HG03558 (cell line): ENCODE results near the gene CPZ.

Experiments used
- ATAC-seq: cut with Tn5 transposase; IDR thresholded peaks from one replicate; pipeline ENCODE4 v1.9.1; 2021; ENCODE audit warnings: moderate number of reproducible peaks; ENCODE audit not compliant: unreplicated experiment; ENCODE audit errors: extremely low read depth

The CPZ gene

DNA sequence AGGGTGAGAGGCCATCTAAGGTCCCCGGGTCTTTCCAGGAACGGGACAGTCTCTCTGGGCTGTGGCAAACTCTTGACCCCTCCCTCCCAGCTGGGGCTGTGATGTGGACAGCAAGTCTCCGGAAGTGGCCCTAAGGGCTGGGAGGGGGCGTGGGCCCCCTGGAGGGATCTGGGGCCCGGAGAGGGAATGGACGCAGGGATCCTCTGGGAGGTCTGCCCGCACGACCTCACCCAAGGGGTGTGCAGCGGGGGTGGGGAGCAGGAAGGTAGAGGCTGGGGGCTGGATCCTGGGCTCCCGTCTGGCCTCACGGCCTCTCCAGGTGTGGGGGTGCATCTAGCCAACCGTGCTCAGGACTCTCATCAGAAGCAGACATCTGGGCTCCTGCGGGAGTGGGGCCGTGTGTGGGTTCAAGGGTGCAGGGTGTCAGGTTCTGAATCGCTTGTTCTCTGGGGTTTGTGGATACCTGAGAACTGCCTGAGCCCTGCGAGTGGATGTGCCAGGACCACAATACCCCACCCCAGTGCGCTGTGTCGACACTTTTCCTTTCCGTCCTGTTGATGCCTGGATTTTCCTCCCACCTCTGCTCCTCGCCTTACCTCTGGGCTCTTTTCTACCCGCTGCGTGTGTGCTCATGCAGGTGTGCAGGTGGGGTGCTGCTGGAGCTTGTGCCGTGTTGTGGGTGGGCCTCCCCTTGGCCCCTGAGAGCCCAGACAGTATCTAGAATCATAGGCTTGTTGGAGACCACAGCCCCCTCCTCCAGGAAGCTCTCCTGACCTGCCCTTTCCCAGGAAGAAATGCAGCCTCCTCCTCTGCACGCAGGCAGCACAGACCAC, 915 bp downstream of the CPZ start:
- no peak for ATAC-seq

- no peak for ATAC-seq
Measured at GRCh38 chr4:8594097-8595038, 1.8 kb downstream of the CPZ start.

GRCh38 chr4:8595237-8596087, 2.9 kb downstream of the CPZ start:
- no peak for ATAC-seq

DNA sequence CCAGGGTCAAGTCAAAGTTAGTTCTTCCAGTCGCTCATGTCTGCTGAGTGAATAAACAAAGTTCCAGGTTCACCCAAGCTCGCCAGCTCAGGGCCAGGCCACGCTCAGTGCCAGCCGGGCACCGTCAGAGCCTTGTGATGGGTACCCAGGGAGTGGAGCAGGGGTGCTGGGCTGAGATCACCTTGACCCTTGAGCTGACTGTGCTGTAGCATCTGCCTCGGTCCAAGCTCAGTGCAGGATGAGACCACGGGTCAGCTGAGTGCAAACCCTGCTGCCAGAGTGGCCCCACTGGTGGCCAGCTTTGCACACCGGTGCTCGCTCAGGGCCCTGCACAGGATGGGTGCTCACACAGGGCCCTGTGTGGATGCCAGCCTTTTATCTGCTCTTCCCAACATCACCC, 4.3 kb downstream of the CPZ start:
- no peak for ATAC-seq

DNA sequence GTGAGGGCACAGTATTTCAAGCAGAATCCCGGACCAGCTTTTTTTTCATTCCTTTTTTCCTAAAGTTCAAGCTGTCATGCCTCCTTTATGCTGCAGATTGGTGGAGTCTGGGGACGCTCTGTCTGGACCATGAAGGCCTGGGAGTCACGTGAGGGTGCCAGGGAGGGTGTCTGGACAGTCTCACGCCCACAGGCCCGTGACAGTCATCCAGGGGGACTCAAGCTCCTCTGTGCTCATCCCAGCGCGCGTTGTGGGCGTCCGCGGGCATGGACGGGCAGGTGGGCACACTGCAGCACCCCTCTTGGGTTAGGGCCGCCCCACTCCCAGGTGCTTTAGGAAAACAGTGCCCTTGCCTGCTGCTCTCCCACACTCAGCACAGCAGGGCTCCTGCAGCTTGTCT, 4.8 kb downstream of the CPZ start:
- no peak for ATAC-seq

DNA sequence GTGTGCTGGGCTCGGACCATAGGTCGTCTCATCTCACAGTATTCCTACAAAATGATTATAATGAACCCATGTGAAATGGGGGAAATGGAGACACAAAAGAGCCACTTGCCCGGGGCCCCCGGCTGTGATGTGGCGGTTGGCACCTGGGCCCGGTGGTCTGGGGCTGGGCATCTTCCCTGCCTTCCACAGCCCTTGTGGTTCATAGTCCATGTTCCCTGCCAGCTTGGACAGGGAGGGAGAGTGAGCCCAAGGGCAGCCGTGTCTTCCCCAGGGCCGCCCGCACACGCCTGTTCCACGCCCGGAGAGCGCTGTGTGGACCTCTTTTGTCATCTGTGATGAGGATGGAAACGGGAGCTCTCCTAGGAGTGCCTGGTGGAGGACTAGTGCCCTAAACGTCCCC, 5.2 kb downstream of the CPZ start:
- no peak for ATAC-seq

DNA sequence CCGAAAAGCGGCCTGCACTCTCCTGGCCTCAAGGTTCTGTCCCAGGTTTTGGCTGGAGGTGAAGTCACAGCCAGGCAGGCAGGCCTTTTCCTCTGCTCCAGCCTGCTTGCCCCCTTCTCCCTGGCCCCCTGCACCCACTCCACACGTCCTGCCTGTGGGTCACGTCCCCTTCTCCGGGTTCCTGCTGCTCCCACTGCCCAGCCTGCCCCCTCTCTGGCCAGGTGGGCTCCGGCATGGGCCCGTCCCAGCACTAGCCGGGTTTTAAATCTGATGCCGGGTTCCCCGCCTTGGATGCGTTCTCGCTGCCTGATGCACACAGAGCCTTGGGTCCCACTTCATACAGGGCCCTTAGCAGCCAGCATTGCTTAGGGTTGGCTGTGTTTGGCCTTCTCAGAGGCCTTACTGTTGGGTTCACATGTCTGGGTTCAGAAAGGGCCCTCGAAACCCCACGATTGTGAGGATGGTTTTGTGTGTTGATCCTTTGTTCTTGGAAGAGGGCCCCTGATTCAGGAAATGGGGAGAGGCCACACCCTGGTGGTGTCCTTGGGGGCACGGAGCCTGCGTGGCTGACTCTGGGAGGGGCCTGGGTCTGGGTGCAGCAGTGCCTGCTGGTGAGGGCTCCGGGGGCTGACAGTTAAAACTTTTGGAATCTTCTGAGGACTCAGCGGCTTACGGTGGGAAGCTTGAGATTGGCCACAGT, 6.0 kb downstream of the CPZ start:
- ATAC-seq, result no peak

DNA sequence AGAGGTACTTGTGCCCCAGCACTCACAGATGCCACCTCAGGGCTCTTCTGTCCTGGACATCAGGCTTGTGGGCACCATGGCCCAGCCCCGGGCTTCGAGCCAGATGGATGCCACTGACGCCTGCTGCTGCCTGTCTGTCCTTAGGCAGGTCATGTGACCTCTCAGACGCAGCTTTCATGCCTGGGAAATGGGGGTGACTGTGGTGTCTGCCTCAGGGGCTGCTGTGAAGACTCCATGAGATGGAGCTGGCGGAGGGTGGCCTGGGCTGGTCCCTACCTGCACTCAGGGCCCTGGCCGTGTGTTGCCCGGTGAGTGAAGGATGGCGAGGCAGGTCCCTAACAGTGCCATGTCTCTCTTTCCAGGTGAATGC, 6.5 kb downstream of the CPZ start:
- ATAC-seq, result no peak

DNA sequence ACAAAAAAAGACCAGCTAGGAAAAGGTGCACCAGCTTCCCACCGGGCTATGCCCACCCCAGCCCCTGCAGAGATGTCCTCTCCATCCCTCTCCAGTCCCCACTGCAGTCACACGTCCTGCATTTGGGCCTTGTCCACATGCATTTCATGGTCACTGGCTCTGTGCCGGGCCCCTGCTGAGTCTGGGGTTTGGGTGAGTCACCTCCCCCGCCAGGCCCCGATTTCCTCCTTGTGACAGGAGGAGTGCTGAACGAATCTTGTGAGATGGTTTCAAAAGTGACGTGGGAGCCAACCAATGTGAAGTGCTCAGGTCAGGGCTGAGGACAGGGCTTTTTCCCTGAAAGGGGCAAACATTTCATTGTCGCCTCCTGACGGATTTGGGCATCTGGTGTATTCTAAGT, 7.1 kb downstream of the CPZ start:
- no peak for ATAC-seq

- ATAC-seq, result no peak
Measured at GRCh38 chr4:8600266-8600665, 7.7 kb downstream of the CPZ start.

GRCh38 chr4:8600686-8601085, 8.1 kb downstream of the CPZ start:
- no peak for ATAC-seq

GRCh38 chr4:8601086-8601485, 8.5 kb downstream of the CPZ start:
- ATAC-seq, result no peak

GRCh38 chr4:8601556-8601955, 9.0 kb downstream of the CPZ start:
- ATAC-seq, result no peak

GRCh38 chr4:8602686-8603430, 10.3 kb downstream of the CPZ start:
- no peak for ATAC-seq

GRCh38 chr4:8603931-8604330, 11.4 kb downstream of the CPZ start:
- no peak for ATAC-seq

DNA sequence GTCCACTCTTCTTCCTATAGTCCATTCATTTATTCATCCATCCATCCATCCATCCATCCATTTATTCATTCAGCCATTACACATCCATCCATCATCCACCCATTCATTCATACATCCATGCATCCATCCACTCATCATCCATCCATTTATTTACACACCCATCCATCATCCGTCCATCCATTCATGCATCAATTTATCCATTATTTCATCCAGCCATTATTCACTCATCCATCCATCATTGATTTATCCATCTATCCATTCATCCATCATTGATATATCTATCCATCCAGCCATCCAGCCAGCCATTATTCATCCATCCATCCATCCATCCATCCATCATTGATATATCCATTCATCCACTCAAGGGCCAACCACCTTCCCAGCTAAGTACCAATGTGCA, 12.7 kb downstream of the CPZ start:
- ATAC-seq, result no peak

DNA sequence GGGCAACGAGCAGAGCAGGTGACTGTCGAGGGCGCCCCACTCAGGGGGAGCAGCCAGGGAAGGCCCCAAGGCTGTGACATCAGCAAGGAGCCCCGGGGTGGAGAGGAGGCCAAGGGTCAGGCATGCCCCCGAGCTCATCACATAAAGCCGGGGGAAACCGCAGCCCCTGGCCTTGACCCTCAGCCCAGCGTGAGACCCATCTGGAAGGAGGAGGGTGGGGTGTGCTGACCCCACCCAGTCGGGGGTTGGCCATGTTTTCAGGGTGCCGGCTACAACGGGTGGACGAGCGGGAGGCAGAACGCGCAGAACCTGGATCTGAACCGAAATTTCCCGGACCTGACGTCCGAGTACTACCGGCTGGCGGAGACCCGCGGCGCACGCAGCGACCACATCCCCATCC, 13.9 kb downstream of the CPZ start:
- no peak for ATAC-seq

DNA sequence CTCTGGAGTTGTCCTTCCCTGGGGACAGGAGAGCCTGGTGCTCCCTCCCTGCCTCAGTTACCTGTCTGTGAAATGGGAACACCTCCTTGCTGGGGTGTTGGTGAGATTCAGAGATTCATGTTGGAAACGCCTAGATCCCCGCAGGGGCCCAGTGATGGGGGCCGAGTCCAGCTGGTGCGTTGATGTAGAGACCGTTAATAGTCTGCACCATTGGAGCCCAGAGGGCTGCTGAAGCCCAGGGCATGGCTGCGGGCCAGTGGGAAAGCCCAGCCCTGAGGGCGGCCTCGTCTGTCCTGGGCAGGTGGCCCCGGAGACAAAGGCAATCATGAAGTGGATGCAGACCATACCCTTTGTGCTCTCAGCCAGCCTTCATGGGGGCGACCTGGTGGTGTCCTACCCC, 14.4 kb downstream of the CPZ start:
- ATAC-seq, result no peak
